HL-60/S4 treated with phorbol 12-myristate 13-acetate at 8.2 ng/mL for 4 days and 3 days (cell line): ENCODE results near the gene NMT1.
"Not testable (repeated sequence)": the region's sequence is repeated elsewhere in the genome, so short reads cannot be mapped to it uniquely, and the experiment has no call there.

ENCODE experiments used
- in situ Hi-C: fragments of 300-500 bp; cut with MboI; formaldehyde crosslinking; loops from 2 replicates; pipeline ENCODE4 v1.15.0; 2022; ENCODE audit warnings: low sequenced_read_pairs

Gene NMT1

GRCh38 chr17:45117848-45118646 is 56.9 kb downstream of the NMT1 start:
- in situ Hi-C loops, result no loop called here

GRCh38 chr17:45118691-45119090 is 57.6 kb downstream of the NMT1 start:
- in situ Hi-C loops, result no loop called here

DNA sequence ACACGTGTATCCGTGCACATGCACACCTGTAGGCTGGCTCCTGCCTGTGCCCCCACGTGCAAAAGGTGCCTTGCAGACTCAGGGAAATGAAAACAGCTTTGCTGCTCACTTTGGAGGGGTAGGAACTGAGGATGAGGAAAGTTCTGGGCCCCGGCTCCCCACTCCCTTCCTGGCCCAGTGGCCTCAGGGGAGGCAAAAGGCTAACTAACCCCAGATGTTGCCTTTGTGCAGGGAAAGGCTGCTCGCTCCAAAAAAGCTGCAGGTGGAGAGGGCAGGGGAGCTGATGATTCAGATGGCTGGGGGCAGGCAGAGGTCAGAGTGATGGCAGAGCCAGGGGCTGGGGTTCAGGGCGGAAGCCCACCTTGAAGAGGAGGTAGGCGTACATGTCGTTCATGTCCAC is 58.8 kb downstream of the NMT1 start:
- in situ Hi-C loops, result no loop called here

DNA sequence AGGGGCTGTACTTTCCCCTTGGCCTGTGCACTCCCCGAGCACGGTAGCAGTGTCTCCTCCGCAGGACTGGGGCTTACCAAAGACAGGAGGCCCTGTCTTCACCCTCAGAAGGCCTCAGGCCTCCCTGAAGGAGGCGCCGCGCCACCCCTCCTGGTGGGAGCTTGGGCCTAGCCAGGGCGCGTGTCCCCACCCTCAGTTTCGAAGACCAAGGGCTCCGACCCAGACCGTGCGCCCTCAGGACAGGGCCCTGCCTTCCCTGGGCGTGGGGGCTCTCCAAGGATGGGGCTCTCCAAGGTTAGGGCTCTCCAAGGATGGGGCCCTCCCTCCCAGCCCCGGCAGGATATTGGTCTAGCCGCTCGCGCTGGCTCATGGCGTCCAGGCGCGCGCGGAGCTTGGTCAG is 59.4 kb downstream of the NMT1 start:
- in situ Hi-C loops, result no loop called here

DNA sequence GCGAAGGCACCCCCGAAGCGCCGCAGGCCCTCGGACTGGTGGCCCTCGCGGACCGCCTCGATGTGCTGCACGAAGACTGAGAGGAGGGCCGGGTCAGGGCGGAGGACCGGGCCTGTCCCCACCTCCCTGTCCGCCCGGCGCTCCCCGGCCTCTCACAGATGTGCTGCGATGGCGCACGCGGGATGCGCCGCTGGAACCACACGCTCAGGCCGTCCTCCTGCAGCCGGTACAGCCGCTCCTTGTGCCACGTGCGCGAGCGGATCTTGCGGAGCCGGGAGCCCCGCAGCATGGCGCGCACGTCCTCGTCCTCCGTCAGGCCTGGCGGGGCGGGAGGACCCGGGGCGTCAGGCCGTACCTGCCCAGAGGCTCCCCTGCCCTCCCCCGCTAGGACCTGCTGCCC is 59.9 kb downstream of the NMT1 start:
- in situ Hi-C loops, result no loop called here

GRCh38 chr17:45123076-45123770 is 62.1 kb downstream of the NMT1 start:
- in situ Hi-C loops, result no loop called here

DNA sequence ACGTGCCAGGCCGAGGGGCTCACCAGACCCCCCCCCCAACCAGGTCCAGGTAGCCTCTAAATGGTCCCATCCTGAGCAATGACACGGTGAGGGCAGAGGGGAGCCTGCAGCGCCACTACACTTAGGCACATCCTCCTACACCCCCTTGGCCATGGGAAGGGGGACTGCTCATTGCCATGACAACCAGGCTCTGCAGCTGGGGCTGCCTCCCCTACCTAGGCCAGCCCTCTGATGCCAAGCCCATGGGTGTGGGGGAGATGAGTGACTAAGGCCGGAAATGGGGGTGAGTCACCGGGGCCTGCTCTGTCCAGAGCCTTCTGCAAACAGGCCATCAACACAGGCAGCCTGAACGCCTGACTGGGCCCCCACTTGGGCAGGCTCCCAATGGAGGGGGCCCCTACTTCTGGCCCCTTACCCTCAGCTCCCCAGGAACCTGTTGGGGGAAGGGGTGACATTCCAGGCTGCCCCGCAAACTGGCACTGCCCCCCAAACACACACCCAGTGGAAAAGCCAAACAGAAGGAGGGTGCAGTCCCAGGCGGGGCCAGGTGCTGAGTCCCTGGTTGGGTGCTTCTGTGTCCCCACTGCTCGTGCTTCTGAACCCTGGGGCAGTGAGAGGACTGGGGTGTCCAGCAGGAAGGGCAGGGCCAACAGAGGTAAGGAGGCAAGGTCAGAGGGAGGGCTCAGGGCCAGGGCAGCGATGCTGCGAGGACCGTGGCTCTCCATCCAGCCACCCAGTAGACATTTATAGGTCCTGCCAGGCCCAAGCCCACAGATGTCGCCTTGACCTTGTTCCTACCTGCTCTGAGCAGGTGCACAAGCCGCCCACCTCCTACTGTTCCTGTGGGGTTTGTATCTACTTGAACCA is 63.0 kb downstream of the NMT1 start:
- in situ Hi-C loops, result no loop called here

- in situ Hi-C loops, result not testable (repeated sequence)
These were observed 63.6 kb downstream of the NMT1 start for GRCh38 chr17:45124797-45125122.

DNA sequence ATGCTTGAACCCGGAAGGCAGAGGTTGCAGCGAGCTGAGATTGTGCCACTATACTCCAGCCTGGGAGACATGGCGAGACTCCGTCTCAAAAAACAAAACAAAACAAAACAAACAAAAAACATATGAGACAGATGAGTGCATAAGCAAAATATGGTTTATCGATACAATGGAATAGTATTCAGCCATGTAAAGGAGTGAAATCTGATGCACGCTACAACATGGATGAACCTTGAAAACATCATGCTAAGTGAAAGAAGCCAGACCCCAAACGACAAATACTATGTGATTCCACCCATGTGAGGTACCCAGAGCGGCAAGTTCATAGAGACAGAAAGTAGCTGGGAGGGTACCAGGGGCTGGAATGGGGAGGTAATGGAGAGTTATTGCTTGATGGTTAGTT is 64.4 kb downstream of the NMT1 start:
- in situ Hi-C loops, result no loop called here

GRCh38 chr17:45127207-45127547 is 66.1 kb downstream of the NMT1 start:
- in situ Hi-C loops, result no loop called here

DNA sequence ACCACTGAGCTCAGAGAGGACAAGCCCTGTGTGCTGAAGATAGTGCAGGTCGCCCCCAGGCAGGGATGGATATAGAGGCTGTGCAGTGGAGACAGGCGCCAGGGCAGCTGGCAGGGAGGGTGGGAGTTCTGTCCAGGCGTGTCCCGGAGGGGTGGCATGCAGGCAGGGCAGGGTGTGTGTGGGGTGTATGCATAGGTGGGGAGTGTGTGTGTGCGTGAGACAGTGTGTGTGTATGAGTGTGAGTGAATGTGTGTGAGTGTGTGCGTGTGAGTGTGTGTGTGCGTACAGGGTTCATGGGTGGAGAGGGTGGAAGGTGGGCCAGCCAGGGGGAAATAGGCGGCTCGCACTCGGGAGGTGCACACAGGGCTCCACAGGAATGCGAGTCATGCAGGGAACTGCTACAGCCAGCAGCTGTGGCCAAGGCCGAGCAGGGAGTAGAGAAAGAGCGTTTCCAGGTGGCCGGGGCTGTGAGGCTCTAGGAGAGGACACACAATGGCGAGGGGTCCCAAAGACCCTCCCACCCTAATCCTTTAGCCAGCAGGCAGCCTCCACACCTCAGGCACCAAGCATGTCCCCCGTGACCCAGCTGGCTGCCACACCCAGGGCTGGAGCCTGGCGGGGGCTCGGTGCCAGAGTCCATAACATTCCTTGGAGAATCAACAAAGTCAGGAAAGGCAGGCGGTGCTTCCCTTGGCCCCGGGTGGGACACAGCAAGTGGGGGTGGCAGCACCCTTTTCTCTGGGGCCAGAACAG is 66.6 kb downstream of the NMT1 start:
- in situ Hi-C loops, result no loop called here

DNA sequence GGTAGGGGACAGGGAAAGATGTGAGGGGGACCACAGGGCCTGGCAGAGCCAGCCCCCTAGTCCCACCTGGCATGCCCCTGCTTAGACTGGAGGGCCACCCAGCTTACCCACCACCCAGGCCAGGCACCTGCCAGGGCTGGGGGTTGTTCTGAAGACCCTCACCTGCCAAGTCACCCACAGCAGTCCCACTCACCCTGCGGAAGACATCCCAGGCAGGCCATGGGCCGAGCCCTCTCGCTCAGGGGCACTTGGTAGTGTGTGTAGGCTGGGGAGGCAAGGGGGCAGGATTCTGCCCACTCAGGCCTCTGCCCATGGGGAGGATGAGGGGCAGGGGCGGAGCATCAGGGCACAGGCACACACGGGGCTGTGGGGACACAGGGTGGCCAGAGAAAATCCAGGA is 67.2 kb downstream of the NMT1 start:
- in situ Hi-C loops, result no loop called here

- in situ Hi-C loops, result no loop called here
These were observed 67.9 kb downstream of the NMT1 start for GRCh38 chr17:45128989-45129388.

DNA sequence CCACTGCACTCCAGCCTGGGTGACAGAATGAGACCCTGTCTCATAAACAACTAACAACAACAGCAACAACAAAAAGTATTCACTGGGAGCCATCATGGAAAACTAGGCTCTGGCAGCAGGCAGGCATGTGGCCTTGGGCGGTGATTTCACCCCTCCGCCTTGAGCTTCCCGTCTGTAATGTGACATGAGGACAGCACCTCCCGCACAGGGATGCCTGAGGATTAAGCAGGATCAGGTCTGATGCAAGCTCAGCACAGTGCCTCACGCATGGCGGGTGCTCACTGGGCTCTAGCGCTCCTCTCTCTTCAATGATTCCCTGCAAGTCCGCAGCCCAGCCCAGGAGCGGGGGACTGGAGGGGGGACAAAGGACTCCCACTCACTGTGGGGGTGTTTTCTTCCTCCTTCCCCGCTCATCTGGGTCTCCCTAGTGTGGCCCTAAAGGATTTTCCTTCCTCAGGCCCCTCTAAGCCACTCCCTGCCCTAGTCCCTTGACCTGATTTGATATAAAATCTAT is 68.4 kb downstream of the NMT1 start:
- in situ Hi-C loops, result no loop called here

GRCh38 chr17:45129940-45130680 is 69.0 kb downstream of the NMT1 start:
- in situ Hi-C loops, result no loop called here

- in situ Hi-C loops, result no loop called here
These were observed 69.8 kb downstream of the NMT1 start for GRCh38 chr17:45130681-45131615.

DNA sequence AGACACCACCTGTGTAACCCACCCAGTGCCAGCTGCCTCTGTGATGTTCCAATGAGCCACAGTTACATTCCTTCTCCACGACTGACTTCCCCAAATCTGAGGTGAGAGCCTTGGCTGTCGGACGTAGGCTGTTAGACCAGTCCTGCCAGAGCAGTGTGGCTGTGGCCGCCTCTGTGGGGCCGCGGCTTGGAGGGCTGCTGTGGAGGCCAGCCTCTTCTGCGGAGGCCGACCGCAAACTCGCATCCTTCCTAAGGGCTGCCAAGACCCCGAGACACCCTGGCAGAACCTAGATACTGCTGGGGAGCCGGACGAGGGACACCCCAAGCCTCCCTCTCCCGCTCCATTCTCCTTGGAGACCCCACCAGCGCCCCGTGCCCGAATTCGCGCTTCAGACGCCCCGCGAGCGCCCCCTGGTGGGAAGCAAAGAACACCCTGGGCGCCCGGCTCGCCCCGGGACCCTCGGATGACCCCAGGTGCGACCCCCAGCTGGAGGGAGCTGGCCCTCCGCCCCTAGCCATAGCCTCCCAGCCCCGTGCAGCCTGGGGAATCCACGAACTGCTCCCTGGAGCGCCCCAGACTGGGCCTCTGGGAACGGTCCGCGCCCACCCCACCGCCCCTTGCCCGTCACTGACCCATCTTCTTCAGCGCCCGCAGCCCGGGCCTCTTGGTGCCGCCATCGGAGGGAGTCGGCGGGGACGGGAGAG is 70.7 kb downstream of the NMT1 start:
- in situ Hi-C loops, result no loop called here

DNA sequence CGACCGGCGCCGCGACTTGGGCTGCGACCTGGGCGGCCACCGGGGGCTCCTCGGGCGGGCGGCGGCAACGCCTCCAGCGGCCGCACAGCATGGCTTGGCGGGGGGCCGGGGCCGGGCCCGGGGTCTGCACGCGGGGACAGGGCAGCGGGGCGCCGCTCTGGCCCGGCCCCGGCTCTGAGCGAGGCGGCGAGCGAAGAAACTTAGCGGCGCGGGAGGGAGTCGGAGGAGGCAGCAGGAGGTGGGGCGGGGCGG is 71.1 kb downstream of the NMT1 start, which contains the start of gene PLCD3:
TSS of gene PLCD3 (minus strand) at position 196 of the 252 bp plus-strand sequence. CDS start at position 91, 105 bp downstream.
- in situ Hi-C loops, result no loop called here
